ENCODE results near the gene NUPR1.

DNA sequence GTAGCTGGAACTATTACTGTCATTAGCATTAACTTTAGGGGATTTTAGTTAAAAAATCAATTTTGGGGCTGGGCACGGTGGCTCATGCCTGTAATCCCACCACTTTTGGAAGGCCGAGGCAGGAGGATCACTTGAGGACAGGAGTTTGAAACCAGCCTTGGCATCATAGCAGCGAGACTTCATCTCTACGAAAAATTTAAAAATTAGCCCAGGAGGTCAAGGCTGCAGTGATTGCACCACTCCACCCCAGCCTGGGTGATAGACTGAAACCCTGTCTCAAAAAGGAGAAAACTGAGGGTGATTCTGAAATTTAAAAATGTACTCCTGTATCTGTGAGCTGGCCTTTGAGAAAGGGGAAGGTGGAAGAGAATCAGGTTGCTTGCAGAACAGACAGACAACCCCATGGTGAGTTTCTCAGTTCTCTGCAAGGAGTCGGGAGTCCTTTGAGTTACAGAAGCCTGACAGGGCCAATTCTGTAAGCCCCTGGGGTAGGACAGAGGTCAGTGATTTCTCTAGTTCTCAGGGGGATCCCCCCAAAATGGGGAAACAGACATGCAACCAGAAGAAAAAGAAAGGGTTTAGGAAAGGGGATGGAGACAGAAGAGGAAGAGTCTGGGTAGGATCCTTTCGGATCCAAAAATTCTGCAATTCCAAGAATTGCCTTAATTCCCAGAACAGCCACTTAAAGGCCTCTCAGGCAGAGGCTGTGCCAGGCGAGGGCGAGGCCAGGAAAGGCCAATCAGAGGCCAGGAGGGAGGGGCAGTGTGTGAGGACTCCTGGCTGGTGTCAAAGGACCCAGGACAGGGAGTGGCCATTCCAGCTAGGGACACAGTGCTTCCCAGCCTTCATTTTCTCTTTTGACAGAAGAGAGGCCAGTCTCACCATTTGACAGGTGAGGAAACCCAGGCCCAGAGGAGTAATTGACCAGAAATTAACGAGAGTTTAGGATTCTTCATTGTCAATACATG is 6.7 kb downstream of the NUPR1 start:
- TF ChIP-seq, protein P1, sequence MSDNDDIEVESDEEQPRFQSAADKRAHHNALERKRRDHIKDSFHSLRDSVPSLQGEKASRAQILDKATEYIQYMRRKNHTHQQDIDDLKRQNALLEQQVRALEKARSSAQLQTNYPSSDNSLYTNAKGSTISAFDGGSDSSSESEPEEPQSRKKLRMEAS (IDR thresholded peaks at IDR 0.05) = peak; percentile 67
- TF ChIP-seq CEBPB (IDR thresholded peaks at IDR 0.05) (no peak), EGR1 (IDR thresholded peaks at IDR 0.05) (no peak), YY1 (IDR thresholded peaks at IDR 0.05; ENCODE audit: low read depth) (no peak), FOXM1 (IDR thresholded peaks at IDR 0.05; ENCODE audit: borderline replicate concordance, low read depth) (no peak), TAF1 (IDR thresholded peaks at IDR 0.05; ENCODE audit: low read depth) (no peak), CREB1 (IDR thresholded peaks at IDR 0.05; ENCODE audit: low read depth) (no peak)
- TF ChIP-seq, protein P2, sequence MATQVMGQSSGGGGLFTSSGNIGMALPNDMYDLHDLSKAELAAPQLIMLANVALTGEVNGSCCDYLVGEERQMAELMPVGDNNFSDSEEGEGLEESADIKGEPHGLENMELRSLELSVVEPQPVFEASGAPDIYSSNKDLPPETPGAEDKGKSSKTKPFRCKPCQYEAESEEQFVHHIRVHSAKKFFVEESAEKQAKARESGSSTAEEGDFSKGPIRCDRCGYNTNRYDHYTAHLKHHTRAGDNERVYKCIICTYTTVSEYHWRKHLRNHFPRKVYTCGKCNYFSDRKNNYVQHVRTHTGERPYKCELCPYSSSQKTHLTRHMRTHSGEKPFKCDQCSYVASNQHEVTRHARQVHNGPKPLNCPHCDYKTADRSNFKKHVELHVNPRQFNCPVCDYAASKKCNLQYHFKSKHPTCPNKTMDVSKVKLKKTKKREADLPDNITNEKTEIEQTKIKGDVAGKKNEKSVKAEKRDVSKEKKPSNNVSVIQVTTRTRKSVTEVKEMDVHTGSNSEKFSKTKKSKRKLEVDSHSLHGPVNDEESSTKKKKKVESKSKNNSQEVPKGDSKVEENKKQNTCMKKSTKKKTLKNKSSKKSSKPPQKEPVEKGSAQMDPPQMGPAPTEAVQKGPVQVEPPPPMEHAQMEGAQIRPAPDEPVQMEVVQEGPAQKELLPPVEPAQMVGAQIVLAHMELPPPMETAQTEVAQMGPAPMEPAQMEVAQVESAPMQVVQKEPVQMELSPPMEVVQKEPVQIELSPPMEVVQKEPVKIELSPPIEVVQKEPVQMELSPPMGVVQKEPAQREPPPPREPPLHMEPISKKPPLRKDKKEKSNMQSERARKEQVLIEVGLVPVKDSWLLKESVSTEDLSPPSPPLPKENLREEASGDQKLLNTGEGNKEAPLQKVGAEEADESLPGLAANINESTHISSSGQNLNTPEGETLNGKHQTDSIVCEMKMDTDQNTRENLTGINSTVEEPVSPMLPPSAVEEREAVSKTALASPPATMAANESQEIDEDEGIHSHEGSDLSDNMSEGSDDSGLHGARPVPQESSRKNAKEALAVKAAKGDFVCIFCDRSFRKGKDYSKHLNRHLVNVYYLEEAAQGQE (IDR thresholded peaks at IDR 0.05; ENCODE audit: low read depth) = no peak
- TF ChIP-seq, protein P3, sequence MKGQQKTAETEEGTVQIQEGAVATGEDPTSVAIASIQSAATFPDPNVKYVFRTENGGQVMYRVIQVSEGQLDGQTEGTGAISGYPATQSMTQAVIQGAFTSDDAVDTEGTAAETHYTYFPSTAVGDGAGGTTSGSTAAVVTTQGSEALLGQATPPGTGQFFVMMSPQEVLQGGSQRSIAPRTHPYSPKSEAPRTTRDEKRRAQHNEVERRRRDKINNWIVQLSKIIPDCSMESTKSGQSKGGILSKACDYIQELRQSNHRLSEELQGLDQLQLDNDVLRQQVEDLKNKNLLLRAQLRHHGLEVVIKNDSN (IDR thresholded peaks at IDR 0.05) = no peak
